ENCODE data around the gene INTS7. TPM values are rescaled to one million over a fixed set of nuclear protein-coding genes. Genes with fewer than 3 reads are reported as not detected.

The INTS7 gene
- total RNA-seq, 1 donor from 2014 or later: 15.9 TPM

GRCh38 chr1:211932933-211933254, 102.5 kb downstream of the INTS7 start:
- Histone ChIP-seq H3K9me3 (no peaks in the 10 kb centered on the region), H3K36me3 (no peaks in the 10 kb centered on the region), H3K27me3 (no peaks in the 10 kb centered on the region), H3K4me1 (peaks cover 25% of the 10 kb centered on the region), H3K4me3 (no peak overlapping the region), H3K27ac (no peak overlapping the region)
- ATAC-seq (no peak), DNase-seq (no peak)
- intact Hi-C loops (cut with DNase I): no loop called here
- TF ChIP-seq CTCF (IDR thresholded peaks at IDR 0.05): no peak

GRCh38 chr1:211932231-211932932, 103.0 kb downstream of the INTS7 start:
- Histone ChIP-seq H3K4me1 (peaks cover 25% of the 10 kb centered on the region), H3K4me3 (no peak overlapping the region), H3K27me3 (no peaks in the 10 kb centered on the region), H3K9me3 (no peaks in the 10 kb centered on the region), H3K36me3 (no peaks in the 10 kb centered on the region), H3K27ac (no peak overlapping the region)
- TF ChIP-seq CTCF (IDR thresholded peaks at IDR 0.05): no peak
- ATAC-seq: no peak
- no peak for DNase-seq
- intact Hi-C loops (cut with DNase I): no loop called here

GRCh38 chr1:211929683-211930082, 105.7 kb downstream of the INTS7 start:
- Histone ChIP-seq H3K4me3 (no peak overlapping the region), H3K9me3 (no peaks in the 10 kb centered on the region), H3K4me1 (peaks cover 25% of the 10 kb centered on the region), H3K27me3 (no peaks in the 10 kb centered on the region), H3K36me3 (no peaks in the 10 kb centered on the region), H3K27ac (no peak overlapping the region)
- ATAC-seq (no peak), DNase-seq (no peak)
- intact Hi-C loops (cut with DNase I): no loop called here
- TF ChIP-seq CTCF (IDR thresholded peaks at IDR 0.05): no peak

- ATAC-seq: peak; percentile 71
- Histone ChIP-seq H3K27me3 (no peaks in the 10 kb centered on the region), H3K36me3 (no peaks in the 10 kb centered on the region), H3K27ac (no peak overlapping the region), H3K4me3 (no peak overlapping the region), H3K4me1 (peaks cover 25% of the 10 kb centered on the region), H3K9me3 (no peaks in the 10 kb centered on the region)
- DNase-seq: no peak
- intact Hi-C loops (cut with DNase I): no loop called here
- no peak for TF ChIP-seq CTCF (IDR thresholded peaks at IDR 0.05)
These were observed 106.2 kb downstream of the INTS7 start for GRCh38 chr1:211928993-211929637.

GRCh38 chr1:211928290-211928801, 107.0 kb downstream of the INTS7 start:
- TF ChIP-seq CTCF (IDR thresholded peaks at IDR 0.05): no peak
- ATAC-seq: peak; percentile 85

More at GRCh38 chr1:211928290-211928801, 107.0 kb downstream of the INTS7 start:
- no peaks in the 10 kb centered on the region for H3K27me3 ChIP-seq
- peaks cover 25% of the 10 kb centered on the region for H3K4me1 ChIP-seq
- DNase-seq: peak; percentile 78
- H3K9me3 ChIP-seq: no peaks in the 10 kb centered on the region
- H3K4me3 ChIP-seq: no peak overlapping the region
- no peak overlapping the region for H3K27ac ChIP-seq
- intact Hi-C loops (cut with DNase I): no loop called here
- H3K36me3 ChIP-seq: no peaks in the 10 kb centered on the region

Data from upper lobe of right lung (tissue), 1 donor.